IgD-negative memory B cell (primary cell): ENCODE data around the gene SCAF1. TPM values are rescaled to one million over a fixed set of nuclear protein-coding genes. Genes with fewer than 3 reads are reported as not detected.

Experiments used
- H3K27ac Mint-ChIP-seq, 3 donors: one replicate each; pipeline ENCODE4 v1.8.0; 2020 to 2022; ENCODE audit warnings: mild to moderate bottlenecking in 3 of 3, mixed read lengths in 3 of 3, moderate library complexity in 1 of 3
- H3K27me3 Mint-ChIP-seq: one replicate; pipeline ENCODE4 v1.8.0; 2021; ENCODE audit warnings: mixed read lengths
- H3K36me3 Mint-ChIP-seq: one replicate; pipeline ENCODE4 v1.8.0; 2020; ENCODE audit warnings: mild to moderate bottlenecking, mixed read lengths
- H3K4me1 Mint-ChIP-seq, 3 donors: one replicate each; pipeline ENCODE4 v1.8.0; 2020 to 2022; ENCODE audit warnings: mixed read lengths in 3 of 3, mild to moderate bottlenecking in 1 of 3
- H3K4me3 Mint-ChIP-seq, 4 donors: one replicate each; pipeline ENCODE4 v1.8.0; 2020 to 2022; ENCODE audit warnings: mild to moderate bottlenecking in 4 of 4, mixed read lengths in 4 of 4, moderate library complexity in 3 of 4
- H3K9me3 Mint-ChIP-seq, 3 donors: one replicate each; pipeline ENCODE4 v1.8.0; 2020 to 2021; ENCODE audit warnings: mixed read lengths in 3 of 3, mild to moderate bottlenecking in 1 of 3
- polyA plus RNA-seq: library from polyadenylated mRNA; unstranded; fragments of 300-500 nt; fragmentation: Illumina TruSeq; gene quantifications from one replicate; pipeline ENCODE4 v1.2.3, GENCODE V29; 2021

SCAF1 gene, protein sequence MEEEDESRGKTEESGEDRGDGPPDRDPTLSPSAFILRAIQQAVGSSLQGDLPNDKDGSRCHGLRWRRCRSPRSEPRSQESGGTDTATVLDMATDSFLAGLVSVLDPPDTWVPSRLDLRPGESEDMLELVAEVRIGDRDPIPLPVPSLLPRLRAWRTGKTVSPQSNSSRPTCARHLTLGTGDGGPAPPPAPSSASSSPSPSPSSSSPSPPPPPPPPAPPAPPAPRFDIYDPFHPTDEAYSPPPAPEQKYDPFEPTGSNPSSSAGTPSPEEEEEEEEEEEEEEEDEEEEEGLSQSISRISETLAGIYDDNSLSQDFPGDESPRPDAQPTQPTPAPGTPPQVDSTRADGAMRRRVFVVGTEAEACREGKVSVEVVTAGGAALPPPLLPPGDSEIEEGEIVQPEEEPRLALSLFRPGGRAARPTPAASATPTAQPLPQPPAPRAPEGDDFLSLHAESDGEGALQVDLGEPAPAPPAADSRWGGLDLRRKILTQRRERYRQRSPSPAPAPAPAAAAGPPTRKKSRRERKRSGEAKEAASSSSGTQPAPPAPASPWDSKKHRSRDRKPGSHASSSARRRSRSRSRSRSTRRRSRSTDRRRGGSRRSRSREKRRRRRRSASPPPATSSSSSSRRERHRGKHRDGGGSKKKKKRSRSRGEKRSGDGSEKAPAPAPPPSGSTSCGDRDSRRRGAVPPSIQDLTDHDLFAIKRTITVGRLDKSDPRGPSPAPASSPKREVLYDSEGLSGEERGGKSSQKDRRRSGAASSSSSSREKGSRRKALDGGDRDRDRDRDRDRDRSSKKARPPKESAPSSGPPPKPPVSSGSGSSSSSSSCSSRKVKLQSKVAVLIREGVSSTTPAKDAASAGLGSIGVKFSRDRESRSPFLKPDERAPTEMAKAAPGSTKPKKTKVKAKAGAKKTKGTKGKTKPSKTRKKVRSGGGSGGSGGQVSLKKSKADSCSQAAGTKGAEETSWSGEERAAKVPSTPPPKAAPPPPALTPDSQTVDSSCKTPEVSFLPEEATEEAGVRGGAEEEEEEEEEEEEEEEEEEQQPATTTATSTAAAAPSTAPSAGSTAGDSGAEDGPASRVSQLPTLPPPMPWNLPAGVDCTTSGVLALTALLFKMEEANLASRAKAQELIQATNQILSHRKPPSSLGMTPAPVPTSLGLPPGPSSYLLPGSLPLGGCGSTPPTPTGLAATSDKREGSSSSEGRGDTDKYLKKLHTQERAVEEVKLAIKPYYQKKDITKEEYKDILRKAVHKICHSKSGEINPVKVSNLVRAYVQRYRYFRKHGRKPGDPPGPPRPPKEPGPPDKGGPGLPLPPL
- 3.4 TPM for polyA plus RNA-seq

- peaks cover 2% of the 10 kb centered on the region for H3K27me3 Mint-ChIP-seq
- peak within 1 kb of the TSS; percentile 88 to 99 (median 98) for H3K27ac Mint-ChIP-seq
- peaks cover 1% of the 10 kb centered on the region for H3K36me3 Mint-ChIP-seq
- no peaks in the 10 kb centered on the region for H3K9me3 Mint-ChIP-seq
- peaks cover 16 to 38% (median 25%) of the 10 kb centered on the region in 3 donors for H3K4me1 Mint-ChIP-seq
- peak within 1 kb of the TSS; percentile 87 to 99 (median 94) for H3K4me3 Mint-ChIP-seq
Measured at GRCh38 chr19:49641688-49642491, at the start of gene SCAF1. SCAF1 (plus strand) TSS chr19:49642209; CDS start chr19:49645027, 2,818 bp downstream.

GRCh38 chr19:49592486-49593232 lies 49.4 kb upstream of the SCAF1 start:
- Mint-ChIP-seq H3K27ac (peak overlapping the region; percentile 87 to 94 (median 92)), H3K9me3 (no peaks in the 10 kb centered on the region), H3K36me3 (peaks cover 2% of the 10 kb centered on the region), H3K27me3 (no peaks in the 10 kb centered on the region), H3K4me3 (peak overlapping the region; percentile 80 to 94 (median 92)), H3K4me1 (peaks cover 10 to 25% (median 19%) of the 10 kb centered on the region in 3 donors)

DNA sequence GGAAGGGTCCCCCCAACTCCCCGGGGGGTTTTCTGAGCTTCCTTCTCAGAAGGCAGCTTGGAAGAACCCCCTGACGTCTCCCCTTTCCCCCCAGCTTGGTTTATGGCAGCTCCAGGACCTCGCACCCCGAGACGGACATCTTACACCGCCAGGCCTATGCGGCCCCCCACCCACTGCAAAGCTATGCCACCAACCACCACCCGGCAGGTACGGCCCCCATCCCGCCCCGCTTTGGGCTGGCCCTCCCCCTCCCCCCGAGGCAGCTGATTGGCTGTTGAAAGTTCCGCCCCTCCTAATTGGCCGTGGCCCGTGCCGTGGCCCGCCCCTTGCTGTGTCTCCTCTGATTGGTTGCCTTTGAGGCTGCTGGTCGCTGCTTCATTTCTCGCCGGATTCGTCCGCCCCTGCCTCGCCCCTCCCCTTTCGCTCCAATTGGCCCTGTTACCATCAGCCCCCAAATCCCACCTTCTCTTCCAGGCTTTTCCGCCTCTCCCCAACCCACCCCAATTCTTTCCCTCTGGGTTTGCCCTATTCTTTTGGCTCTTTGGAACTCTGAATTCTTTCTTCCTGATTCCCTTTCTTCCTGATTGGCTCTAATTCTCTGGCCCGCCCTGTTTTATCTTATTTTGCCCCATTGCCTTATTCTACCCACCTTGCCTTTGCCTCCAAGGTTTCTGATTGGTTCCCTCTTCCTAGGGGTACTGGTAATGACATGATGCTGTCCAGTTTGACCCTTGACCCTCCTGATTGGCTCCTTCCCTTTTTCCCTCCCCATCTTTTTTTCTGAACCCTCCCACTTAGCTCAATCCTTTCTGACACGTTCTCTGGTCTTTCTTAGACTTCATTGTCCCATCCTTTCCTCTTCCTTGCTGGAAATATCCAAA lies 48.5 kb upstream of the SCAF1 start:
- Mint-ChIP-seq H3K4me1 (peaks cover 10 to 25% (median 19%) of the 10 kb centered on the region in 3 donors), H3K27me3 (no peaks in the 10 kb centered on the region), H3K9me3 (no peaks in the 10 kb centered on the region), H3K36me3 (peaks cover 2% of the 10 kb centered on the region), H3K27ac (peak overlapping the region; percentile 87 to 94 (median 92)), H3K4me3 (peak overlapping the region; percentile 80 to 94 (median 92))

DNA sequence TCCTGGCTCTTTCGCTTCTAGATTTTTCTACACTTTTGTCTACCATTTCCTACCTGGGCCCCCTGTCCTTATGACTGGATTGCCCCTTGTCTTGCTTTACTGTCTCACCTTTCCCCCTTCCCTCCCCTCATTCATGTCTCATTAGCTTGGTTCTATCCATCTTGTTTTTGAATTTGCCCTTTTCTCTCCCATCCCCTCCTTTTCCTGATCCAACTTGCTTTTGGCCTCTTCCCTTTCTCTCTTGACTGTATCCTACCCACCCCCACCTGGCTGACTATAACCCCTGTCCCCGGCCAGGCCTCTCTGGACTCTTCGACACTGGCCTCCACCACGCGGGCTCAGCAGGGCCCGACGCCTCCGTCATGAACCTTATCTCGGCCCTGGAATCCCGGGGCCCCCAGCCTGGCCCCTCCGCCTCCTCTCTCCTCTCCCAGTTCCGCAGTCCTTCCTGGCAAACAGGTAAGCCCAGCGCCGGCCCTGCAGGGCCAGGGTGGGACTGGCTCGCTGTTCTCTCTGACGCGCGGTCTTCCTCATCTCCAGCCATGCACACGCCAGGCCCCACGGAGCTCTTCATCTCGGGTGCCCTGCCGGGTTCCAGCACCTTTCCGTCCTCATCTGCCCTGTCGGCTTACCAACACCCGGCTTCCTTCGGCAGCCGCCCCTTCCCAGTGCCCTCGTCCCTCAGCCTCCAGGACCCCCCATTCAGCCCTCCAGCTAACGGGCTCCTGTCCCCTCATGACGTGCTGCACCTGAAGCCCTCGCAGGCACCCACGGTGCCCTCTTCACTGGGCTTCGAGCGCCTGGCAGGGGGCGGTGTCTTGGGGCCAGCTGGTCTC lies 47.6 kb upstream of the SCAF1 start:
- H3K36me3 Mint-ChIP-seq: no peaks in the 10 kb centered on the region
- H3K4me1 Mint-ChIP-seq: peaks cover 10 to 22% (median 18%) of the 10 kb centered on the region in 3 donors
- H3K27me3 Mint-ChIP-seq: no peaks in the 10 kb centered on the region
- peak overlapping the region in 2 of 3 donors; percentile 87 to 92 for H3K27ac Mint-ChIP-seq
- H3K9me3 Mint-ChIP-seq: no peaks in the 10 kb centered on the region
- H3K4me3 Mint-ChIP-seq: peak overlapping the region in 3 of 4 donors; percentile 15 to 80 (median 57)

- no peak overlapping the region for H3K27ac Mint-ChIP-seq
- no peaks in the 10 kb centered on the region for H3K27me3 Mint-ChIP-seq
- H3K4me3 Mint-ChIP-seq: no peak overlapping the region
- H3K9me3 Mint-ChIP-seq: no peaks in the 10 kb centered on the region
- H3K4me1 Mint-ChIP-seq: peaks cover 10 to 18% (median 13%) of the 10 kb centered on the region in 3 donors
- H3K36me3 Mint-ChIP-seq: no peaks in the 10 kb centered on the region
Measured at GRCh38 chr19:49594993-49595818, 46.8 kb upstream of the SCAF1 start.

DNA sequence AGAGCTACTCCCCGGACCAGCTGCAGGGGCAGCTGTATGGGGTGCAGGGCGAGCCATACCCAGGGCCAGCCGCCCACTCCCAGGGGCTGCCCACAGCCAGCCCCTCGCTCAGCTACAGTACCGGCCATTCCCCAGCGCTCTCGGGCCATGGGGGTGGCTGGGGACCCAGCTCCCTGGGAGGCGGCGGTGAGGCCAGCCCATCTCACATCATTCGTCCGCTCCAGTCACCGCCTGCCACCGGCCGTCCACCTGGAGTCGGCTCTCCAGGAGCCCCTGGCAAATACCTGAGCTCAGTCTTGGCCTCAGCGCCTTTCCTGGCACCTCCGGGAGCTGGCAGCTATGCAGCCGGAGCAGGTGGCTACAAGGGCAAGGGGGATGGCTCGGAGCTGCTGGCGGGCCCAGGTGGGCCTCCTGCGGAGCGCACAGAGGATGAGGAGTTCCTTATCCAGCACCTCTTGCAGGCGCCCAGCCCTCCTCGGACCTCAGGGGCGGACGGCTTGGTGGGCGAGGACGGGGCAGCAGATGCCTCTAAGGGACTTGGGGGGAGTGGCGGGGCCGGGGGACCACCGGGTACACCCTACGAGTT lies 46.1 kb upstream of the SCAF1 start:
- no peaks in the 10 kb centered on the region for H3K9me3 Mint-ChIP-seq
- H3K36me3 Mint-ChIP-seq: no peaks in the 10 kb centered on the region
- no peak overlapping the region for H3K4me3 Mint-ChIP-seq
- no peak overlapping the region for H3K27ac Mint-ChIP-seq
- H3K27me3 Mint-ChIP-seq: no peaks in the 10 kb centered on the region
- H3K4me1 Mint-ChIP-seq: peaks cover 10 to 18% (median 13%) of the 10 kb centered on the region in 3 donors

- no peaks in the 10 kb centered on the region for H3K9me3 Mint-ChIP-seq
- peaks cover 10 to 18% (median 13%) of the 10 kb centered on the region in 3 donors for H3K4me1 Mint-ChIP-seq
- H3K27ac Mint-ChIP-seq: no peak overlapping the region
- H3K27me3 Mint-ChIP-seq: no peaks in the 10 kb centered on the region
- H3K4me3 Mint-ChIP-seq: no peak overlapping the region
- H3K36me3 Mint-ChIP-seq: no peaks in the 10 kb centered on the region
Measured at GRCh38 chr19:49596407-49596806, 45.6 kb upstream of the SCAF1 start.

DNA sequence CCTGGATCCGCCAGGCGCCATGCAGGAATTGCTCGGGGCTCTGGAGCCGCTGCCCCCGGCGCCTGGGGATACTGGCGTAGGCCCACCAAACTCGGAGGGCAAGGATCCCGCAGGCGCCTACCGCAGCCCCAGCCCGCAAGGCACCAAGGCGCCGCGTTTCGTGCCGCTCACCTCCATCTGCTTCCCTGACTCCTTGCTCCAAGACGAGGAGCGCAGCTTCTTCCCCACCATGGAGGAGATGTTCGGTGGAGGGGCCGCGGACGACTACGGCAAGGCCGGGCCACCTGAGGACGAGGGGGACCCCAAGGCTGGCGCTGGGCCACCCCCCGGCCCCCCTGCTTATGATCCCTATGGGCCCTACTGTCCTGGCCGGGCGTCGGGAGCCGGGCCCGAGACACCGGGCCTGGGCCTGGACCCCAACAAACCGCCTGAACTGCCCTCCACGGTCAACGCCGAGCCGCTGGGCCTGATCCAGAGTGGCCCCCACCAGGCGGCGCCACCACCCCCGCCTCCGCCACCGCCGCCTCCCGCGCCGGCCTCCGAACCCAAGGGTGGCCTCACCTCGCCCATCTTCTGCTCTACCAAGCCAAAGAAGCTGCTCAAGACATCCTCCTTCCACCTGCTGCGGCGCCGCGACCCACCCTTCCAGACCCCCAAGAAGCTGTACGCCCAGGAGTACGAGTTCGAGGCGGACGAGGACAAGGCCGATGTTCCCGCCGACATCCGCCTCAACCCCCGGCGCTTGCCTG lies 44.9 kb upstream of the SCAF1 start:
- no peaks in the 10 kb centered on the region for H3K9me3 Mint-ChIP-seq
- no peak overlapping the region for H3K4me3 Mint-ChIP-seq
- no peaks in the 10 kb centered on the region for H3K27me3 Mint-ChIP-seq
- no peak overlapping the region for H3K27ac Mint-ChIP-seq
- peaks cover 2% of the 10 kb centered on the region for H3K36me3 Mint-ChIP-seq
- H3K4me1 Mint-ChIP-seq: peaks cover 10 to 18% (median 13%) of the 10 kb centered on the region in 3 donors

- Mint-ChIP-seq H3K9me3 (no peaks in the 10 kb centered on the region), H3K36me3 (peaks cover 2% of the 10 kb centered on the region), H3K27me3 (no peaks in the 10 kb centered on the region), H3K27ac (no peak overlapping the region), H3K4me3 (no peak overlapping the region), H3K4me1 (peaks cover 8 to 12% (median 10%) of the 10 kb centered on the region in 3 donors)
Measured at GRCh38 chr19:49597703-49597974, 44.4 kb upstream of the SCAF1 start.

GRCh38 chr19:49599378-49600295 lies 42.4 kb upstream of the SCAF1 start:
- H3K9me3 Mint-ChIP-seq: no peaks in the 10 kb centered on the region
- H3K4me1 Mint-ChIP-seq: peaks cover 0 to 3% (median 0%) of the 10 kb centered on the region in 3 donors
- peak overlapping the region in 1 of 4 donors; percentile 21 for H3K4me3 Mint-ChIP-seq
- H3K36me3 Mint-ChIP-seq: peaks cover 2% of the 10 kb centered on the region
- H3K27me3 Mint-ChIP-seq: no peaks in the 10 kb centered on the region
- H3K27ac Mint-ChIP-seq: no peak overlapping the region
